Brain microvascular endothelial cell (primary cell): ENCODE results near the gene C1orf167.
"Not testable (repeated sequence)": the region's sequence is repeated elsewhere in the genome, so short reads cannot be mapped to it uniquely, and the experiment has no call there.

Experiments used
- DNase-seq: peaks from one replicate; pipeline ENCODE4 v3.0.0-alpha.2; 2020
- H3K27ac ChIP-seq: fragments of 250-450 bp; sonication (Bioruptor Pico); 2 replicates; pipeline ENCODE4 v1.5.1; 2020; ENCODE audit warnings: mild to moderate bottlenecking, moderate library complexity
- H3K27me3 ChIP-seq: fragments of 250-450 bp; sonication (Bioruptor Pico); replicated peaks from 2 replicates; pipeline ENCODE4 v1.5.1; 2020; ENCODE audit warnings: mild to moderate bottlenecking
- H3K36me3 ChIP-seq: fragments of 250-450 bp; sonication (Bioruptor Pico); replicated peaks from 2 replicates; pipeline ENCODE4 v1.5.1; 2020; ENCODE audit warnings: mild to moderate bottlenecking
- H3K4me3 ChIP-seq: 2 replicates; pipeline ENCODE4 v1.5.1; 2011; ENCODE audit warnings: low read depth, mild to moderate bottlenecking, control low read depth, low read length, moderate library complexity
- in situ Hi-C: cut with HindIII; loops from 2 replicates; pipeline ENCODE4 v1.10.0; 2017; ENCODE audit warnings: low sequenced_read_pairs, low pct_ligation_motif_present
- TF ChIP-seq, protein P1 (sequence below): IDR thresholded peaks from 2 replicates; pipeline ENCODE4 v1.5.1; 2011; ENCODE audit warnings: low read depth, mild to moderate bottlenecking, moderate library complexity, low read length, control low read depth, inconsistent platforms; ENCODE audit errors: missing control alignments

C1orf167 gene

DNA sequence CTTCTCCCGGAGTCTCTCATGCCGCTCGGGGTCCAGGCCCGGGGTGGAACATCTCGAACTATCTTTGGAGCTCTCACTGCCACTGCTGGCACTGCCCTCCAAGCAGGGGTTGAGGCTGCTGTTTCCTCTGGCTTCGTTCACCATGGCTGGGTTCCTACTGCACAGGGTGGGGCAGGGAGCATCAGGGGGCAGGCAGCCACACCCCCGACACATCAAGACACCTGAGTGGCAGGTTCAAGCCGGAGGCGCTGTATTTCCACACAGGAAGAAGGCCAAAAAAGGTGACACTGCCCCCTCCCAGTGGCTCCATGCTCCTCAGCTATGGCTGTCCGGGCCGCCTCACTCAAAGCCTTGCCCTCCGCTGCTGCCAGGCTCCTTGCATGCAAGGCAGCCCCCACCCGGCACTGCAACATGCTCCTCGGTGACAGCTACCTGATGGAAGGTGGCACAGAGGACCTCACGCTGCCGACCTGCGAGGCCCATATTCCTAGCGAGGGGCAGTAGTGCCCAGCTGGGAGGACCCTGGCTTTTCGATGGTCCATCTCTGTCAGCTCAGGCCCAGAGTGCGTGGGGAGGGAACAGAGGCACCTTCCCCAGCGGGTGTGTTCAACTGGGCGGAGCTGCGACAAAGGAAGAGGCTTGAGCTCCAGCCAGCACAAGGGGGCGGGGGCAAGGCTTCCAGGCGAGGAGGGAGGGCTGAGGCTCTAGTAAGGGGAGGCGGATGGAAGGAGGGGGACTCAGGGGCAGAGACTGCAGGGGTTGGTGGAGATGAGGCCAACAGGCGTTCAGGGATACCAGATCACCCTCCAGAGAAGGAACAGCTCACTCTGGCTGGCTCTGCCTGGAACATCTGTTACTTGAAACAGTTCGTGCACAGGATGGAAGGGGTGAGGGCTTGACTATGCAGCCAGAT is 41.2 kb downstream of the C1orf167 start:
- Histone ChIP-seq H3K36me3 (peaks cover 13% of the 10 kb centered on the region), H3K27me3 (no peaks in the 10 kb centered on the region), H3K27ac (peak overlapping the region; percentile 15), H3K4me3 (peak overlapping the region; percentile 70)
- in situ Hi-C loops = no loop called here
- TF ChIP-seq, protein P1, sequence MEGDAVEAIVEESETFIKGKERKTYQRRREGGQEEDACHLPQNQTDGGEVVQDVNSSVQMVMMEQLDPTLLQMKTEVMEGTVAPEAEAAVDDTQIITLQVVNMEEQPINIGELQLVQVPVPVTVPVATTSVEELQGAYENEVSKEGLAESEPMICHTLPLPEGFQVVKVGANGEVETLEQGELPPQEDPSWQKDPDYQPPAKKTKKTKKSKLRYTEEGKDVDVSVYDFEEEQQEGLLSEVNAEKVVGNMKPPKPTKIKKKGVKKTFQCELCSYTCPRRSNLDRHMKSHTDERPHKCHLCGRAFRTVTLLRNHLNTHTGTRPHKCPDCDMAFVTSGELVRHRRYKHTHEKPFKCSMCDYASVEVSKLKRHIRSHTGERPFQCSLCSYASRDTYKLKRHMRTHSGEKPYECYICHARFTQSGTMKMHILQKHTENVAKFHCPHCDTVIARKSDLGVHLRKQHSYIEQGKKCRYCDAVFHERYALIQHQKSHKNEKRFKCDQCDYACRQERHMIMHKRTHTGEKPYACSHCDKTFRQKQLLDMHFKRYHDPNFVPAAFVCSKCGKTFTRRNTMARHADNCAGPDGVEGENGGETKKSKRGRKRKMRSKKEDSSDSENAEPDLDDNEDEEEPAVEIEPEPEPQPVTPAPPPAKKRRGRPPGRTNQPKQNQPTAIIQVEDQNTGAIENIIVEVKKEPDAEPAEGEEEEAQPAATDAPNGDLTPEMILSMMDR = peak; percentile 0
- peak; percentile 92 for DNase-seq

DNA sequence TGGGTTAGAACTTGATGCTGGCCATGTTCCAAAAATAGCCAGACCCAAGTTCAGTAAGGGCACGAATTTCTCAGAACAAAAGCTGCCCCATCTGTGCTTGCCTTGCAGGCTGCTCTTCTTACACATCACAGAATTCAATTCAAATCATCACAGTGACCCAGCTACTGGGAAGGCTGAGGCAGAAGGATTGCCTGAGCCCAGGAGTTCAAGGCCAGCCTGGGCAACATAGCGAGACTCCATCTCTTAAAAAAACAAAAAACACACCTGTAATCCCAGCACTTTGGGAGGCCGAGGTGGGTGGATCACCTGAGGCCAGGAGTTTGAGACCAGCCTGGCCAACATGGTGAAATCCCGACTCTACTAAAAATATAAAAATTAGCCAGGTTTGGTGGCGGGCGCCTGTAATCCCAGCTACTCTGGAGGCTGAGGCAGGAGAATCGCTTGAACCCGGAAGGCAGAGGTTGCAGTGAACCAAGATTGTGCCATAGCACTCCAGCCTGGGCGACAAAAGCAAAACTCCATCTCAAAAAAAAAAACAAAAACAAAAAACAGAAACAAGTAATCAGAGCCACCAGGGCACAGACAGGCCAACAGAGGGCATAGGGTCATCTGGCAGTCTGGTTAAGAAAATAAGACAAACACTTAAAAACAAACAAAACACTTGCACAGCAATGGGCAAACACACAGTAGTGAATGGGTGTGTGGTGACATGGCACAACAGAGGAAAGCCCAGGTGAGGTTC is 42.1 kb downstream of the C1orf167 start:
- H3K36me3 ChIP-seq = peaks cover 15% of the 10 kb centered on the region
- in situ Hi-C loops, DNase-seq, H3K27me3 ChIP-seq: not testable (repeated sequence)
- H3K27ac ChIP-seq = peak overlapping the region; percentile 15
- H3K4me3 ChIP-seq = peak overlapping the region; percentile 70

DNA sequence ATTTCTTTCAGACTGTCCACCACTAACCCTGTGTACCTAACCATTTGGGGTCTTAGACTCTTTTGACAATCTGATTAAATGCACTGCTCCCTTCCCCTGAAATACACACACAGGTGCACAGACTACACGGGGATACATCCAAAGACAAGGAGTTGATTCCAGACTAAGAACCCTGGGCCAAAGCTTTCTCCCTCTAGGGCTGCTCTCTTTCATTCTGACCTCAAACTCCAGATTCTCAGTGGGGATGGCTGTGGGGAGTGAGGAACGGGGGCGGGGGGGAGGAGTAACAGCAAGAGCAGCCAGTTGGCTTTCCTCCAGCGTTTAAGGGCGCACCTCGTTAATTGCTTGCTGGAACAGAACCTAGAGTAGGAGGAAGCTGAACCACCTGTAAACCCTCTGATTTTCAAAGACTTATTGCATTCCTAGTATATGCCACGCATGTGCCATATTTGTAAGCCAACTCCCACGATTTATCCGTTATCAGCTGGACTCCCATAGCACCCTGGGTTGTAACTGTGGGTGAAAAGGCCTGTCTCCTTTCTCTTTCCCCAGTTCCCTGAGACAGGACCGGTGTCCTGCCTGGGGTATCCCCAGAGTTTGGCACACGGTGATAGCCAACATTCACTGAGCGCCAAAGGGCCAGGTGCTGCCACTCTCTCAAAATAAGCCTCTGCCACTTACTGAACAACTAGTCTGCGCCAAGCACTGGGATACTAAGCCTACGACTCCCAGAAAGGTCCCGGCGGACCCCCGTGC is 42.9 kb downstream of the C1orf167 start:
- TF ChIP-seq, protein P1 = no peak
- Histone ChIP-seq H3K4me3 (peak overlapping the region; percentile 87), H3K27me3 (no peaks in the 10 kb centered on the region), H3K36me3 (peaks cover 21% of the 10 kb centered on the region), H3K27ac (peak overlapping the region; percentile 83)
- in situ Hi-C loops = no loop called here
- DNase-seq = peak; percentile 20

DNA sequence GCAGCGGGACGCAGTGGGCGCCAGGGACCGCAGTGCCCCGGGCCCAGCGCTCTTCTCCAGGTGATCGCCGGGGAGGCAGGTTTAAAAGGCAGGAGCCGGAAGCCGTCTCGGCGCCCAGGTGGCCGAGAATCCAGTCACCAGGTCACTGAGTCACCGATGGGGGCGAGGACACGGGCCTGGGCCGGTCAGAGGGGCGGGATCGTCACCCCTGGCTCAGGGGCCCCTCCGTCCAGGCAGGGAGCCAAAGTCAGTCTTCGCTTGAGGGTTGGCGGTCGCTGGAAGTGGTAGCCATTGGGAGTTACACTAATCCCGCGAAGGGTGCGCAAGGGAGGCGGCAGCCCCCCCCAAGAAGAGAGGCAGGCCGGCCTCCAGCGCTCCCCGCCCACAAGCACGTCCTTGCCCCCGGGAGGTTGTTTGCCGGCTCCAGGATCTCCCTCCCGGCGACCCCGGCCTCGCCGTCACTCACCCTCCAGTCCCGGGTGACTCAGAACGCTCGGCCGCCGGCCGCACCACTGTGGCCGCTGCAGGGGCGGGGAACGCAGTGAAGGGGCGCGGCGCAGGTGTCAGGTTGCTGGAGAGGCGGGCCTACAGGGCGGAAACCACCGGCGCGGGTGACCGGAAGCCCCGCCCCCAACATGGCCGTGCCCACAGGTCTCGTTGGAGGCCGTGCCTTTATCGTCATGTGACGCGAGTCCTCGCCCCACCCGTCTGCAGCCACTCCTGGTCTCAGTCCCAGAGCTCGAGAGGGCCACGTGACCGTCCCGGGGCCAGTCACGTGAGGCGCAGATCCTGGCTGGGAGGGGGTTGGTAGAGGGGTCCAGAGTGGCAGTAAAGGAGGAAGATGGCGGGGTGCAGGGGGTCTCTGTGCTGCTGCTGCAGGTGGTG is 43.7 kb downstream of the C1orf167 start, which contains the start of the genes CLCN6 and MTHFR:
TSS of gene CLCN6 (plus strand) at position 770 of the 885 bp plus-strand sequence. CDS start at position 842, 72 bp downstream.
TSS of gene MTHFR (minus strand) at position 543 of the 885 bp plus-strand sequence. CDS start 2,848 bp downstream, outside the sequence.
- in situ Hi-C loops = no loop called here
- peak; percentile 100 for DNase-seq
- TF ChIP-seq, protein P1 = no peak
- Histone ChIP-seq H3K27me3 (no peaks in the 10 kb centered on the region), H3K4me3 (peak within 1 kb of the TSS; percentile 87), H3K36me3 (peaks cover 21% of the 10 kb centered on the region), H3K27ac (peak within 1 kb of the TSS; percentile 83)

DNA sequence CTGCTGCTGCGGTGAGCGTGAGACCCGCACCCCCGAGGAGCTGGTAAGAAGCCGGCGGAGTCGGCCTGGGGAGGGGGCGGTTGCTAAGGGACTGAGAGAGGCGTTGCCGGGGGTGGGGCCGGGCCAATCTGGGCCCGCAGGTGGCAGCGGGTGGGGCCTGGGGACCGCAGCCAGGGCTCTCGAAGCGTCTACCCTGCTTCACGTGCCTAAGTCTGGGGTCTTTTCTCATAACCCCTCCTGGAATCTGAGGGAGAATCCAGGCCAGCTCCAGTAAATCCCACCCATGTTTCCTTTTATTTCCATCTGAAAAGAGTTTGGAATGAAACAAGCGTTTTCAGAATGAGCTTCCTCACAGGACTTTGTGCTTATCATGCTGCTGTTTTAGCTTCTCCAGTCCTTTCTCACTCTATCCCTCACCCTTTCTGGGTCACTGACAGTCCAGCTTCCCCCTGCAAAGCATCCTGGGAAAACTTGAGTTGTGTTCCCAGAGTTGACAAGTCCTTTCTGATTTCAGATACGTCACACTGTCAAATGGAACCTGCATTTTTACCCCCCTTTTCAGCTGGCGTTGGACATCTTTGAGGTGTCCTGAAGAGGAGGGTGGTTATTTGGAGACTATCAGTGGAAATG is 44.4 kb downstream of the C1orf167 start:
- Histone ChIP-seq H3K4me3 (peak overlapping the region; percentile 87), H3K36me3 (peaks cover 28% of the 10 kb centered on the region), H3K27ac (peak overlapping the region; percentile 80), H3K27me3 (no peaks in the 10 kb centered on the region)
- peak; percentile 27 for DNase-seq
- TF ChIP-seq, protein P1 = no peak
- in situ Hi-C loops = no loop called here
